ENCODE results near the gene DR1. TPM values are rescaled to one million over a fixed set of nuclear protein-coding genes. Genes with fewer than 3 reads are reported as not detected.

Gene DR1
- total RNA-seq, 2 experiments from 2014 or later, result 71.3 to 79.2 TPM

DNA sequence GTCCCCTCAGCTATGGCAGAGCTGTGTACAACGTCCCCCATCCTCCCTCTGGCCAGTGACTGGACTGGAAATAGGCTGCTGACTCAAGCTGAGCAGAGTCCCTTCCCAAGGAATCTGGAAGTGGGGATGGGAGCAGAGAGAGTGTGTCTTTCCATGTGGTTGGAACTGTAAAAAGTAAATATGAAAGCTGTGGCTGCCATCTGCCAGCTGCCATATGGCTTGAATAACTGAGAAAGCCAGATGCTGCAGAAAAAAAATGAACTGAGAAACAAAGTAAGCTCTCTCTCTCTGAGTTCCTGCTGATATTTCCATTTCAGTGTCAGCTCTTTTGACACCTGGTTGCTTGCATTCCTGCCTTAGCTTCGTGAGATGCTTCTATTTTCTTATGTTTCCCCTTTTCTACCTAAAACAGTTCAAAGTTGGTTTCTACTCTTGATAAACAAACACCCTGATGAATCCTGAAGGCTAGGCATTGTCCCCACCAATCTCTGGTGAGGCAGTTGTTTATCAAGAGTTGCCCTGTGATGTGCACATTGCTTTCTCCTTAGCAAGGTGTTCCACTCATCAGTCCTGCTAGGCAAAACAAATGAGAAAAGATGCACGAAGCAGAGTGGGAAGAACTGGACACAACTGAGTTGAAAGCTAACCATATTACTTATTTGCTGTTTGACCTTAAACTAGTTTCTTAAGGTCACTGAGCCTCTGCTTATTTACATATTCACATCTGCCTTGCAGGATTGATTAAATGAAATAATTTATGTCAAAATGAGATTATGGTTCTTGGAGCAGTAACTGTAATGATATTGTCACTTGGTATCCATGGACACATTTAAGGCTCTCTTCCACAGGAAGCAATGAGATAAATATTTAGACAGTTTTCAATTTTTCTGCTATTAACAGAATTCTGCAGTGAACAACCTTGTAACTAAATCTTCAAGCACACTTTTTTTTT, 16.6 kb upstream of the DR1 start:
- no peak for DNase-seq
- no peaks in the 10 kb centered on the region for H3K27me3 Mint-ChIP-seq
- H3K9me3 Mint-ChIP-seq, result no peaks in the 10 kb centered on the region
- ATAC-seq, result no peak
- POLR2A ChIA-PET, result interaction anchor here (1.1 kb wide), 1 partner anchor 16 kb away, joined by 3 read pairs; no protein-coding TSS in a partner anchor
- no peak overlapping the region for H3K4me3 Mint-ChIP-seq
- intact Hi-C loops (cut with micrococcal nuclease), result no loop called here
- no peaks in the 10 kb centered on the region for H3K4me1 Mint-ChIP-seq (ENCODE audit: low read depth)
- peaks cover 3% of the 10 kb centered on the region for H3K36me3 Mint-ChIP-seq (ENCODE audit: low read depth)
- TF ChIP-seq, protein P1, sequence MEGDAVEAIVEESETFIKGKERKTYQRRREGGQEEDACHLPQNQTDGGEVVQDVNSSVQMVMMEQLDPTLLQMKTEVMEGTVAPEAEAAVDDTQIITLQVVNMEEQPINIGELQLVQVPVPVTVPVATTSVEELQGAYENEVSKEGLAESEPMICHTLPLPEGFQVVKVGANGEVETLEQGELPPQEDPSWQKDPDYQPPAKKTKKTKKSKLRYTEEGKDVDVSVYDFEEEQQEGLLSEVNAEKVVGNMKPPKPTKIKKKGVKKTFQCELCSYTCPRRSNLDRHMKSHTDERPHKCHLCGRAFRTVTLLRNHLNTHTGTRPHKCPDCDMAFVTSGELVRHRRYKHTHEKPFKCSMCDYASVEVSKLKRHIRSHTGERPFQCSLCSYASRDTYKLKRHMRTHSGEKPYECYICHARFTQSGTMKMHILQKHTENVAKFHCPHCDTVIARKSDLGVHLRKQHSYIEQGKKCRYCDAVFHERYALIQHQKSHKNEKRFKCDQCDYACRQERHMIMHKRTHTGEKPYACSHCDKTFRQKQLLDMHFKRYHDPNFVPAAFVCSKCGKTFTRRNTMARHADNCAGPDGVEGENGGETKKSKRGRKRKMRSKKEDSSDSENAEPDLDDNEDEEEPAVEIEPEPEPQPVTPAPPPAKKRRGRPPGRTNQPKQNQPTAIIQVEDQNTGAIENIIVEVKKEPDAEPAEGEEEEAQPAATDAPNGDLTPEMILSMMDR (IDR thresholded peaks at IDR 0.05), result no peak
- no peak overlapping the region for H3K27ac Mint-ChIP-seq
- CTCF ChIA-PET, result interaction anchor here (1.3 kb wide), 1 partner anchor 108 kb away, joined by 3 read pairs; no protein-coding TSS in a partner anchor

DNA sequence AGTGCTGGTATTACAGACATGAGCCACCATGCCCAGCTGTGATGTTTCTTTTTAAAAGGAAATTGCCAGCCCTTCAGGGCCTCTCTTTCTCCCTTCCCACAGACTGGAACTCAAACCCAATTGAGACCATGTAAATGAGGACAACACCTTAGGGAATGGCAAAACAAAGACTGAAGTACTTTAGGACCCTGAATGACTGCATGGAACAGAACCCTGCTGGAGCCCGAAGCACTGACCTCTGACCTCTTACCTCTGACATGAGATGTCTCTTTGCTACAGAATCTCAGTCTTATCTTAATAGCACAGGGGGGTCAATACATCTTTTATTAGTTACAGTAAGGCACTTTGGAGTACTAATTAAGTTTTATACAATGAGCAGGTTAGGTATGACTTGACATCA, 15.5 kb upstream of the DR1 start:
- intact Hi-C loops (cut with micrococcal nuclease), result no loop called here
- Mint-ChIP-seq H3K4me3 (no peak overlapping the region), H3K4me1 (ENCODE audit: low read depth) (no peaks in the 10 kb centered on the region), H3K36me3 (ENCODE audit: low read depth) (peaks cover 3% of the 10 kb centered on the region), H3K27ac (no peak overlapping the region), H3K27me3 (no peaks in the 10 kb centered on the region), H3K9me3 (no peaks in the 10 kb centered on the region)
- DNase-seq, result no peak
- ChIA-PET CTCF (interaction anchor here (1.0 to 1.2 kb wide), 2 partner anchors 9 to 26 kb away, joined by 4 read pairs; no protein-coding TSS in a partner anchor), POLR2A (no interaction called here)
- TF ChIP-seq, protein P1 (IDR thresholded peaks at IDR 0.05), result no peak
- ATAC-seq, result no peak

DNA sequence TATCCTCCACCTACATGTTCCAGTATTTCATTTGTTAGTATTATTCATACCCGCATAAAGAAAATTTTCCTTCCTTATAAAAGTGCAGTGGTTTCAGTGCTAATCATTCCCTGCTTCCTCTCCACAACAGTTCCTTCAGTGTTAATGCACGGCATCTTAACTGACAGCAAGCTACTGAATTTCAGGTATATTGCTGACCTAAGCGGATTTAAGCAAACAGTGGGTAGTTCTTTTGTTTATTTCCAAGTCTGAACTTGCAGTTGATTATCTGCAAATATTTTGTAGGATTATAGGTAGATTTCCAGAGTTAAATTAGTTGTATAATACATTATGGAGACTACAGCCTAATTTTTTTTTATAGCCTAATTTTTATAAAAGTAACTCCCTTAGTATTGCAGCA, 15.1 kb upstream of the DR1 start:
- ATAC-seq (no peak), DNase-seq (no peak)
- Mint-ChIP-seq H3K27ac (no peak overlapping the region), H3K4me3 (no peak overlapping the region), H3K4me1 (ENCODE audit: low read depth) (no peaks in the 10 kb centered on the region), H3K27me3 (no peaks in the 10 kb centered on the region), H3K36me3 (ENCODE audit: low read depth) (peaks cover 3% of the 10 kb centered on the region), H3K9me3 (no peaks in the 10 kb centered on the region)
- CTCF ChIA-PET, result interaction anchor here (1.0 to 1.2 kb wide), 2 partner anchors 10 to 26 kb away, joined by 4 read pairs; no protein-coding TSS in a partner anchor
- POLR2A ChIA-PET, result no interaction called here
- TF ChIP-seq, protein P1 (IDR thresholded peaks at IDR 0.05), result no peak
- intact Hi-C loops (cut with micrococcal nuclease), result no loop called here

DNA sequence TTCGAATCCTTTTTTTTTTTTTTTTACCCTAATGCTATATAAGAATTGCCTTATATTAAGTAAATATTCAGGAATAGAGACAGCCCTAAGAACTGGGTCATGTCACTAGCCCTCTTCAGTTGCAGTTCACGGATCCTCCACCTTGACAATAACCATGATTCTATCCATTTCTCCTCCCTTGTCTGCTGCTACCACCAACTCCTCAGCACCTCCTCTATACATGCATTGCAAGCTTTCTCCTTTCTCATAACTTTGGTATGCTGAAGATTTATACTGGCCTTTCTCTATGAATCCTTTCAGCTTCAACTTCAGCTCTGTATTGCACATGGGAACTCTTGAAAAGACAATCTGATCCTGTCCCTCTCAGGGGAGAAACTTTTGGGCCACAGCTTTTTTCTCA, 14.3 kb upstream of the DR1 start:
- no peaks in the 10 kb centered on the region for H3K9me3 Mint-ChIP-seq
- TF ChIP-seq, protein P1 (IDR thresholded peaks at IDR 0.05), result no peak
- no peak overlapping the region for H3K4me3 Mint-ChIP-seq
- POLR2A ChIA-PET, result interaction anchor here (0.6 kb wide), 1 partner anchor 12 kb away, joined by 3 read pairs; no protein-coding TSS in a partner anchor
- no peak for DNase-seq
- intact Hi-C loops (cut with micrococcal nuclease), result no loop called here
- H3K36me3 Mint-ChIP-seq (ENCODE audit: low read depth), result peaks cover 3% of the 10 kb centered on the region
- no peaks in the 10 kb centered on the region for H3K27me3 Mint-ChIP-seq
- ATAC-seq, result no peak
- CTCF ChIA-PET, result interaction anchor here (1.0 to 1.2 kb wide), 2 partner anchors 11 to 27 kb away, joined by 4 read pairs; no protein-coding TSS in a partner anchor
- H3K4me1 Mint-ChIP-seq (ENCODE audit: low read depth), result peaks cover under 1% of the 10 kb centered on the region
- H3K27ac Mint-ChIP-seq, result no peak overlapping the region

DNA sequence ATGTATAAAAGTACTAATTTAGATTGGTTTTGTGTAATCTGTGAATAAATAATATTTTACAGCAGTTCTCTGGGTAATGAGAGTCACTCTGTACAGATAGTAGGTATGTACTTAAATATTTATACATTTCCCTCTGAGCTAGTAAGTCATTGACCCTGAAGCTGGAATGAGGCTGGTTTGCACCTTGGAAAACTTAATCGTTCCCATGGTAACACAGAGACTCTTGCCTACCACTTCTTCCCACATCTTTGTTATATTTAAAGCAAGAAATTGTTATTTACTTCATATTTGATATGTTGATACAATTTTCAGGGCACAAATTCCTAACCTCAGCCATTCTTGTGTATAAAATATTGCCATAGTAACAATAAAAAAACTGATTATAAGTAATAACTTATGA, 13.3 kb upstream of the DR1 start:
- Mint-ChIP-seq H3K9me3 (no peaks in the 10 kb centered on the region), H3K4me3 (no peak overlapping the region), H3K4me1 (ENCODE audit: low read depth) (peaks cover 3% of the 10 kb centered on the region), H3K27me3 (no peaks in the 10 kb centered on the region), H3K27ac (no peak overlapping the region), H3K36me3 (ENCODE audit: low read depth) (peaks cover 9% of the 10 kb centered on the region)
- ChIA-PET POLR2A (no interaction called here), CTCF (no interaction called here)
- TF ChIP-seq, protein P1 (IDR thresholded peaks at IDR 0.05), result no peak
- DNase-seq (no peak), ATAC-seq (no peak)
- intact Hi-C loops (cut with micrococcal nuclease), result no loop called here

All from activated CD8-positive, alpha-beta T cell treated with anti-CD3 and anti-CD28 coated beads for 36 hours (primary cell).